HG03432 (cell line): ENCODE results near the gene CCDC85C.

ENCODE experiments used
- ATAC-seq: cut with Tn5 transposase; IDR thresholded peaks from one replicate; pipeline ENCODE4 v1.9.1; 2021; ENCODE audit warnings: mild to moderate bottlenecking, moderate library complexity; ENCODE audit not compliant: unreplicated experiment

The CCDC85C gene

DNA sequence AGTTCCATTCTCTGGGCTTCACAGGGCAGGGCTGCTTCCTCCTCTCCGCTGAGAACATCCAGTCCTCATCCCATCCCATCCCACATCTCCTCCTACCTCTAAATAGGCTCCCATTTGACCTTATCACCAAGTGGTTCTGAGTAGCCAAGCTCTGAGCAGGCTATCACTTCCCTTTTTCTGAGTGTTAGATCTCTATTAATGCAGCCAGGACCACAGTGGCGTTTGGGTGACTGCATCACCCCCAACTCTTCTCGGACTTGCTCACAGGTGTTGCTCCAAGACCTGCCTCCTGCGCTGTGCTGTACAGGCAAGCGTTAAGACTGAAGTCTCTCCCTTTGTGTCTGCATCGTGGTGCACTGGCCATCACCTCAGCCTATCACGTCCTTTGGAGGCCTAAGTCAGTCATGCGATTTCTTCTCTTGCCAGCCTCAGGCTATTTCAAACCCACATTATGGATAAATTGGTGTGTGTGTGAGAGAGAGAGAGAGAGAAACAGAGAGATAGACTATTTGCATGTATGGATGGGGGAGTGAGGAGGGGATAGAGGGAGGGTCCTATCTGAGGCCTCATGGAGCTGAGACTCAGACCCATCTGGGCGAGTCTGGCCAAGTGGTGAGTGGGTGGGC is 28.5 kb upstream of the CCDC85C start:
- ATAC-seq: no peak

DNA sequence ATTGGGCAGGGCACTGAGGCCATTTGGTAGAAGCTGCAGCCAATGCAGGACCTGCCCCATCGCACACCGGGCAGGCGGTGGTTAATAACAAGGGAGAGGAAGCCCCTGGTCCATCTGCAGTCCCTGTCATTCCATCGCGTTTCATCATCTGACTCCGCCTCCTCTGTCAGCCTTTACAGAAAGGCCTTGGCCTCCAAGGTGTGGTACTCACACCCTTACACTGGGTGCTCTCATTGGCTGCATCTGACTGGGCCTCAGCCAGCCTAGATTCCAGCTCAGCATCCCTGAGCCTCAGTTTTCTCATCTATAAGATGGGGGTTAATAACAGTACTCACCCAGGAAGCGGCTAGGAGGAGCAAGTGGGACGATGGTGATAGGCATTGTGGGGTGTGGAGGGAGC is 26.2 kb upstream of the CCDC85C start:
- no peak for ATAC-seq

DNA sequence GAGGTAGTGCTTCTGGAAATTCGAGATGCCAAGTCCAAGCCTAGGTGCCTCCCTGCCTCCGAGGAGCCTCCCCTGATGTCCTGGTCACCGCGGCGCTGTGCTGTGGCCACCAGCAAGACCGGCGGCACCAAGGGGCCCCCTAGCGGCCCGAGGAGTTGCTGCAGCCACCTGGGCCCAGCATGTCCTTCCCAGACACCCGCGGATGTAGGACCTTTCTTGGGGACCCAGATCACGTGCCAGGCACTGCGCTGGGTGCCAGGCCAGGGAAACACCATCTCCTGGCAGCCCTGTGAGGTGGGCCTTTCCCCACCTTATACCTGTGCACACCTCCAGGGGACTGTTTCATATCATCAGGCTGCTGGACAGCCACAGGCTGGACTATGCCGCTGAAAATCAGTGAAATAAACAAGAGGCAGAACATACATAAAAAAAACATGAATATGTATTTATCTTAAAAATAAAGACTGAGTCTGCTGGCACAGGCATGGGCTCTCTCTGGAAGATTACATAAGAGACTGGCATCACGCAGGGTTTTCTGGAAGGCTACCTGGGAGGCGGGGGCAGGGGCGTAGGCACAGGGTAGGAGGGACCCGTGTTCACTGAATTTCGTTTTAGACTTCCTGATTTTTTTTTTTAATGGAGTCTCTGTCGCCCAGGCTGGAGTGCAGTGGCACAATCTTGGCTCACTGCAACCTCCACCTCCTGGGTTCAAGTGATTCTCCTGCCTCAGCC is 25.0 kb upstream of the CCDC85C start:
- peak; percentile 80 for ATAC-seq

DNA sequence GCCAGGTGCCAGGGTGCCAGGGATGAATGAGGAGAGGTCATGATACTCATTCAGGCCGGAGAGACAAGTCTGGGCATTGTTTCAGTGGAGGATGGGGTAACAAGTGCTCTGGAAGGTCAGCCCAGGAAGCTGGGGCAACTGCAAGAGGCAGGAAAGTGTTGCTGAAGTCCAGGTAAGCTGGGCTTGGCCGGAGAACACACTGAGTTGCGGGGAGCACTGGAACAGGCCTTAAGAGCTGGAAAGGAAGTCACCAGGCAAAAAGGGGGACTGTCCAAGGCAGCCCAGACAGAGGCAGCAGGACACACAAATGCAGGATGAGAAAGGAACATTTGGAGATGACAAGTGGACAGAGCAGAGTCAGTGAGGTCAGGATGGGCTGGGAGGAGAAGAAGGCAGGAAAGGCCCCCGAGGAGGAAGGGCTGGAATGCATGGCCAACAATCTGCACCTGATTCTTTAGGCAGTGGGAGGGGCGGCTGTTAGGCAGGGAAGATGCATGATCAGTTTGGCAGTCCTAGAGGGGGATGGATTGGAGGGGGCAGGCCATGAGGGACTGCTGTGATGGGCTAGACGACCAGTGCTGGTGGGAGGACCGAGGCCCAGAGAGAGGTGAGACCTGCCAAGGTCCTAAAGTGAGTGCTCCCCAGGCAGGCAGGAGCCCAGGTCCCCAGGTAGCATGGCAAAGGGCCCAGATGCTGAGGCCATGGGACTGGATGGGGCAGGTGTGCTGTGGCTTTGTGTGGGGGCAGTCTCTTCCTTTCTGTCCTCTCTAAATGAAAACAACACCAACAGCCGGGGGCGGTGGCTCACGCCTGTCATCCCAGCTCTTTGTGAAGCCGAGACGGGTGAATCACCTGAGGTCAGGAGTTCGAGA is 23.7 kb upstream of the CCDC85C start:
- no peak for ATAC-seq

DNA sequence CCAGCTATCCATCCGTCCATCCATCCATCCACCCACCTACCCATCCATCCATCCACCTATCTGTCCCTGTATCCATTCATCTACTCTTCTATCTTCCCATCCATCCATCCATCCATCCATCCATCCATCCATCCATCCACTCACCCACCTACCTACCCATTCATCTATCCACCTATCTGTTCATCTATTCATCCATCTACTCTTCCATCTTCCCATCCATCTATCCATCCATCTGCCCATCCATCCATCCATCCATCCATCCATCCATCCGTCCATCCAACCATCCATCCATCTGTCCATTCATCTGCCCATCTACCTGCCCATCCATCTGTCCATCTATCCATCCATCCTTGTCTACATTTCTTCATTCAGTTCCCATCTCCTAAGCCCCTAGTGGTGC is 23.1 kb upstream of the CCDC85C start:
- ATAC-seq: no peak

DNA sequence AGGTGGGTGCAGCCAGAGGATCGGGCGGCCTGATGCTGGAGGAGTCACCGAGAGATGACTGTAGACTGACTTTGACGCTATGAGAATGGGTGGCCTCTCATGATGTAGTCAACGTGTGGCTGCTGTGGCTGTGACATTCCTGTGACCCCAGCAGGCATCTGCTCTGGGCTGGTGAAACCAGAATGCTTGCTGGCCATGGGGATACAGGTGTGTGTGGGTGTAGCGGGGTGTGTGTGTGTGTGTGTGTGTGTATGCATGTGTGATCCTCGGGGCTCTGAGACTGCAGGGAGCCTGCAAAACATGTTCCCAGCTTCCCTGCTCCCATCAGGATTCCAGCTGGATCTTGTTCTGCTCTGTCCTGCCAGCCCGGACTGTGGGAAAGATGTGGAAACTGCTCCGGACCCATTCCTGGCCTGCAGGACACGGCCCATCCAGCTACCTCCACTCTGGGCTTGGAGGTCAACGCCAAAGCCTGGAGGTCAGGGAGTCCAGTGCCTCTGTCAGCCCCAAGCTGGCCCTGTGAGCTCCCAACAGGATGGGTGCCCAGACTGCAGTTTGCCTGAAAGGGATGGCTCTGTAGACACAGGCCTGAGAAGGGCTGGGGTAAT is 22.1 kb upstream of the CCDC85C start:
- ATAC-seq: no peak

DNA sequence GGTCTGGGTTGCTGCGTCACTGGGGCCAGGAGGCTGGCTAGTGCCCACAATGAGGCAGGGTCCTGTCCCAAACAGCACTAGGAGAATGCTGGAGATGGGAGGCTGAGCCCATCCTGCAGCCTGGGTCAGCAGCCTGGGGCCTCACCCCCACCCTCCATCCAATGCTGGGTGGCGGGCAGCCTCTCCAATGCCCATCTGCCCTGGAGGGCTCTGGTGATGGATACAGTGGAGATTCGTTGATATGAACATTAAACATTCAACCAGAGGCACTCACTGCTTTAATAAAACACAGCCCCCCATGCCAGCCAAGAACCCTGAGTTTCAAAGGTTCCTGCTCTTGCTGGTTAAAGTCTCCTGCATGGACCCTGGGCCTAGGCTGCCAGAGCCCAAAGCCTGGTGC is 21.5 kb upstream of the CCDC85C start:
- no peak for ATAC-seq

DNA sequence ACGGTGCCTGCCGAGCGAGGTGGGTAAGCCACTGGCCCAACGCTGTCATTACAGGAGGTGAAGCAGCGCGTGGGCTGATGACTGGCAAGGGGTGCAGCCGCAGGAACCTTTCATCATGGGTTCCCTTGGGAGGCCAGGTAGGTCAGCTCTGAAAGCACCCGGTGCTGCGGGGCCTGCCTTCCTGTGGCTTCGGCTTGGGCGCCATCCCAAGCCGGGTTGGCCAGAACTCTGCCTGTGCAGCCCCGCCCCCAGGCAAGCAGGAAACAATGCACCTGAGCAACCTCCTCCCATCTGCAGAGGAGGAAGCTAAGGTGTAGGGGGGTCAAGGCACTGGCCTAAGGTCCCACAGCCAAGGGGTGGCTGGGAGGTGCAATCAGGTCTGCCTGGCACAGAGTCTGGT is 21.0 kb upstream of the CCDC85C start:
- no peak for ATAC-seq

DNA sequence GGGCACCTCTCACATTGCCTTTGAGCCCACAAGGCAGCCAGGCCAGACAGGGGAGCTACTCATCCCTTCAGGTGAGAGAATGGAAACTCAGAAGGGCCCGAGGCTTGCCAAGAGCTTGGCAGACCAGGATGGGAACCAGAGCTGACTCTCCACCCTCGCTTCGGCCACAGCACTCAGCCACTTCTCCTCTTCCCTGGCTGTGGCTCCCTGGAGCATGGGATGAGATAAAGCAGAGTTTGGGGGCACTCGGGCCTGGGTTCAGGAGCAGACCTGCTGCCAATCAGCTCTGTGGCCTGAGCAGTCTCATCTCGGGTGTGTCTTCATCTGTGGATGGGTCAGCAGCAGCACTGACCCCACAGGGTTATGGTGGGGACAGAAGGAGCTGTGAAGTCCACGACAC is 20.0 kb upstream of the CCDC85C start:
- no peak for ATAC-seq

DNA sequence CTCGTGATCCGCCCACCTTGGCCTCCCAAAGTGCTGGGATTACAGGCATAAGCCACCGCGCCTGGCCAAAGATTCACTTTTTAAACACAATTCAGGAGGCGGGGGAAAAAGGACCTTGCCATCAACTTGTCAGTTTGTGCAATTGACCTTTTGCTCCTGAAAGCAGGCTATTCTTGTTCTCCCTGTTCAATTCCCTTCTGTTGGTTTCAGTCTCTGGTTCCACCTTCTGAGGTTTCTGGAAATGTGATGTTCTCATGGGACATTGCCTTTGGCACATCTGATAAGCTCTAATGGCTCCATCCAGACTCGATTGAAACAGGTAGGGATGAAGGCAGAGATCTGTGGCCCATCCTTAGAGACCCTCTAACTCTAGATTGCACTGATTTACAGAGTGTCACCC is 17.9 kb upstream of the CCDC85C start:
- no peak for ATAC-seq

DNA sequence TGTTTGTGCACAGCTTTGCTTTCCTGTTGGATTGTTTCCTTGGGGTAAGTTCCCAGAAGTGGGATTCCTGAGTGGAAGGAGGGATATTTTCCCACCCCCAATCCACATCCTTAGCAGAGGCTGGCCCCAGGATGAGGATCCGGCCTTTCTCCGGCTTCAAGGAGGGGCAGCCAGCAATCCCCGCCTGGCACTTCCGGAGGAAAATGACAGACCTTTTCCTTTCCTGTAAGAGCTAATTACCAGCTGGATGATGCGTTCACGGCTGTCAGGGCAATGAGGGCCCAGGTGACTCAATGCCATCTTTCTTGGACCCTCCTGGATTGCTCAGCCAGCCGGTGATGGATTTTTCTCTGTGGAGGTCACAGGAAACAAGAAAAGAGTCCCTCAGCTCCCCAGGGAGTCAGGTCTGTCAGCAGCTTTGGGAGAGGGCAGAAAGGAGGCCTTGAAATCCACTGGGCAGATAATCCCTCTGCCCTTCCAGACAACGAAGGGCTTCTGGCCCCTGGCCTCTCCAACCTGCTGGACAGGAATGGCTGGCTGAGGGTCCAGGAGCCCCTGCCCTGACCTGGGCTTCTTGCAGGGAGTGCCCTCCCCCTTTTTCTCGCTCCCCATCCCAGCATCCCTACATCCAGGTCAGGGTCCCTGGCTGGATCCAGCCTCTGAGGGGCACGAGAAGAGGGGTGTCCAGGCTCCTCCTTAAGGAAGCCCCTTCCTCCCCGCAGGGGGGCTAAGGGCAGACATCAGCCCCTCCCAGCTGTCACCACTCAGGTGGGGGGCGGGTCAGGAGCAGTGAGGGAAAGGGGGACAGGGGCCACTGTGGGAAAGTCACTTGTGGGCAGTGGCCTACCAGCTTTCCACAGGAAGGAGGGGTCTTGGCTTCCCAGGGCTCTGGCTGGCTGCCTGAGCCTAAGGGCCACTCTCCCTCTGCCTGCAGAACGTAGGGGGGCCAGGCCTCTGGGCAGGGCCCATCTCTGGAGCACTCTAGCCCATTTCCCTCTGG is 16.1 kb upstream of the CCDC85C start:
- no peak for ATAC-seq

DNA sequence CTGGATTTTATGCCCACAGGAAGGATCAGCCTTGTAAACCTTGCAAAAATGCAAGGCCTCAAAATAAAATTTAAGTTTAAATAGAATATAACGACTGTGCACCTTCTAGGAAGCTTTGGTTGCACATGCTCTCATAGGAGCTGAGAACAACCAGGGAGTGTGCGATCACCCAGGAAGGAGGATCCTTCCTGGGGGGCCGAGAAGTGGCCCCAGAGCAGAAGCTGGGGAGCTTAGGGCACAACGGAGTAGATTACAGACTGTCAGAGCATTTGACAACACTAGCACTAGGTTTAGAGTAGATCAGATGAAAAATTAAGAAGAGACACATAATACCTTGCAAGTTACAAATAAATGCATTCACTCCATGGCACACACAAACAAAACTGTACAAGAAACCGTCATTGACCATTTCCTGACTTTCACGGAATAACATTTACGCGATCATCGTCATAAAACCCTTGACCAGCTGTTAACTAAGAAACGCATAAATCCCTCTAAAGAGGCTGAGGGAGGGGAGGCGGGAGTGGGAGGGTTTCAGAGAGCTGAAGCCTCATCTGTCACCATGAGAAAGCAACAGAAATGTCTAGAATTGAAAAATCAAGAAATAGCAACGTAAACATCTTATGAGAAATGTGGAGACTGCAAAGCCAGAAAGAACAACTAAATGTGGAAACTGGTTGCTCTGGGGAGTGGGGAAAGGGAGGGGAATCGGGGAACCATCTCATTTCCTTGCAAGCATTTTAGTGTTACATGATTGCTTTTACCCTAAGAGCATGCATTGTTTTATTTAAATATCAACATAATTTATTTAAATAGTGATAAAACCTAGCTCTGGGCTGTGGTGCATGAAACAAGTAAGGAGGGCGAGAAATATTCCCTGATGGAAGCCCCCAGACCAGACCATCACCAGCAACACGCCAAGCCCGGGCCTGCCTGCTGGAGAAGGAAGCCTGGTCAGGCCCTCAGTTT is 13.1 kb upstream of the CCDC85C start:
- ATAC-seq: no peak

DNA sequence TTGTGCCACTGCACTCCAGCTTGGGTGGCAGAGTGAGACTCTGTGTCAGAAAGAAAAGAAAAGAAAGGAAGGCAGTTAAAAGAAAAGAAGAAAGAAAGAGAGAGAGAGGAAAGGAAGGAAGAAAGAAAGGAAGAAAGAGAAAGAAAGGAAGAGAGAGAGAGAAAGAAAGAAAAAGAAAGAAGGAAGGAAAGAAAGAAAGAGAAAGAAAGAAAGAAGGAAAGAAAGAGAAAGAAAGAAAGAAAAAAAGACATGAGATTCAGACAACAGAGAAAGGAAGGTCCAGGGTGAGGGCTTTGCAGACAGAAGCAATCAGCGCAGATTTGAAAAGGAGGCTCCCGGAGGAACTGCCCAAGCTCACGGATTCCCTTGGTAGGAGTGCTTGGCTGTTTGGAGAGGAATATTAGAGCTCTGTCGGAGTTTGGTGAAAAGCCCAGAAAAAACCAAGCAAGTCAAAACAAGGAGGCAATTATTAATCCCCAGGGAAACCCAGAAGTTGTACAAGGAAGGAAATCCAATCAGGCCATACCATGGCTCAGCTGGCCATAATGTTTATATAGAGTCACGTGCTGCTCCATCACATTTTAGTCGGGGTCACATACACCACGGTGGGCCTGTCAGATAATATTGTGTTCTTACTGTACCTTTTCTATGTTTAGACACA is 11.6 kb upstream of the CCDC85C start:
- ATAC-seq: no peak

DNA sequence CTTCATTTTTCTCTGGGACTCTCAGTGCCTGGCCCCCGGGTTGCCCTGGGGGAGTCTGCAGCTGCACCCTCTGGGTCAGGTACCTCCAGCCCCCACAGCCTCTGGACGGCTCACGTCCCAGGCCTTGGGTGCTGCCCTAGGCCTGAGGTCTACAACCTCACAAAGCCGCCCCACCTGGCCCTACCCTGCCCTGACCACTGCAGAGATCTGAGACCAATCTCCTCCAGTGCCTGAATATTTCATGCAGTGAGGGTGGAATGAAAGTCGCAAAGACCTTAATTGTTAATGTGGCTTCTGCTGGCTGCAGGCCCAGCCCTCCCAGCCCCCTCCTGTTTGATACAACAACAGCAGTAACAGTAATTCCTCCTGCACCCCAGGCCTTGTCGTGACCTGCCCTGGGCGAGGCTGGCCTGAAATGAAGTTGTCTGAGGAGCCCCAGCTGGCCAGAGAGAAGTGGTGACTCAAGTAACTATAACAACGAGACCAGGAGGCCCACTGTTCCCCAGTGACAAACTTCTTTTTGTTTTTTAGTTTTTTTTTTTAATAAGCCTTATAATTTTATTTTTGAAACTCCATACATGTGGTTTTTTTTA is 8.8 kb upstream of the CCDC85C start:
- ATAC-seq: no peak

DNA sequence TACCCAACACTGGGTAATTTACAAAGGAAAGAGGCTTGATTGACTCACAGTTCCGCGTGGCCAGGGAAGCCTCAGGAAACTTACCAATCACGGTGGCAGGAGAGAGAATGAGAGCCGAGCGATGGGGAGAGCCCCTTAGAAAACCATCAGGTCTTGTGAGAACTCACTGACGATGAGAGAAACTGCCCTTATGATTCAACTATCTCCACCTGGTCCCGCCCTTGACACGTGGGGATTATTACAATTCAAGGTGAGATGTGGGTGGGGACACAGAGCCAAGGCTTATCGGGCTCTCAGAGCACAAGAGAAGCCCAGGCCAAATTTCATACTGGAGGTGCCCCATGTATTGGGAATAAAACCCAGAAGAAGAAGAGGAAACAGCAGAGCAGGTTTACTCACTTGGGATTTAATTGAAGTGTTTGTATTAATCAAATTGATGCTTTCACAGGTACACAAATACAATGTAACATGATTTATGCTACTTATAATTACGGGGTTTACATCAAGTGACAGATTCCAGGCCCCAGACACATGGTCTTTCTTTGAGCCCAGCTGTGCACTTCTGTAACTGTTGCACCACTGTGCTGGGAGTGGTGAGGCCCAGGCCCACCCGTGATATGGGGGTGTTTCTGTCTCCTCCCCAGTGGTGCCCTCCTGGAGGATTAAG is 8.2 kb upstream of the CCDC85C start:
- no peak for ATAC-seq

DNA sequence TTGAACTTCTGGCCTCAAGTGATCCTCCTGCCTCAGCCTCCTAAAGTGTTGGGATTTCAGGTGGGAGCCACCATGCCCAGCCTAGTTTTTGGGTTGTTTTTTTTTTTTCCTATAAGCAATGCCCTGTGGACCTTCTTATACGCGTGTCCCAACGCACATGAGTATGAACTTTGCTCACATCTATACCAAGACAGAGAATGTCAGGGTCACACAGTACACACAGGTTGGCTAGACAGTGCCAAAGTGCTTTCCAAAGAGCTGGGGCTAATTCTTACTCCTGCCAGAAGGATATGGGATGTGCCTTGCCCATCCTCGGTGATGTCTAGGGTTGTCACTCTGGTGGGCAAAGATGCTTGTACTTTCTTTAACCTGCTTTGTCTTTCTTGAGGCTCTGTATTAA is 7.6 kb upstream of the CCDC85C start:
- ATAC-seq: no peak

DNA sequence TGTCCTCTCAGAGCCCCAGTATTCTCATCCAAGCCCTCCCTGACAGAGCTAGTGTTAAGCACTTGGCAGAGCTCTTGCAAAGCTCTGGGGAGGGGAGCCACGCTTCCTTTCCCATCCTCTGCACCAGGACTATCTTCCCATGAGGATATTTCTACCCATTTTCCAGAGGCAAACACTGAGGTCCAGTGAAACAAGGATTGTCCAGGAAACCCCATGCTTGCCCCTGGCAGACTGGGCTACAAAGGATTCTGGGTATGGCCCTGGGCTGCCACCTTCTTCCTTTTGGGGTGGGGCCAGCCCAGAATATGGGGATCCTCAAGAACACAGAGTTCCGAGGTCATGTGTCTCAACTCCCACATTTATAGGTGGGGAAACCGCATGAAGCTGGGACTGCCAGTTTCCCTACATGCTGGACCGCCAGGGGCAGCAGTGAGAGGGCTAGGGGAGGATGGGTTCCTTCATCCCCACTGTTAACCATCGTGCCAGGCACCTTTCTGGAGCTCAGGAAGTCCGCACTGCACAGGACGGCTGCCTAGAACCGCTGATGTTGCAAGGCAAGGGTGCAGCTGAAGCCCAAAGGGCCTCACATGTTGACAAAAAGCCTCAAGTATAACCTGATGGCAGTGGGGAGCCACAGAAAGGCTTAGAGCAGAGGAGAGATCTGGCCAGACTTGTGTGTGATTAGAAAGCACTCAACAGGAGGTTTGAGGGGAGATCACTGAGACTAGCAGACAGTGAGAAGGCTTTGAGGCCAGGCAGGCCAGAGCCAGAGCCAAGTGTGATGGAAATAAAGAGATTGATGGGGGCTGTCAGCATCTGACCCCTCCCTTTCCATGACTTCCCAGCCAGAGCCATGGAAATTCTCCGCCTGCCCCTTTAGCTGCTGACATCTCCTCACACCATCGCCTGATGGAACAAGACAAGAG is 5.5 kb upstream of the CCDC85C start:
- ATAC-seq: no peak
